ENCODE measurements around the gene KCND1.

DNA sequence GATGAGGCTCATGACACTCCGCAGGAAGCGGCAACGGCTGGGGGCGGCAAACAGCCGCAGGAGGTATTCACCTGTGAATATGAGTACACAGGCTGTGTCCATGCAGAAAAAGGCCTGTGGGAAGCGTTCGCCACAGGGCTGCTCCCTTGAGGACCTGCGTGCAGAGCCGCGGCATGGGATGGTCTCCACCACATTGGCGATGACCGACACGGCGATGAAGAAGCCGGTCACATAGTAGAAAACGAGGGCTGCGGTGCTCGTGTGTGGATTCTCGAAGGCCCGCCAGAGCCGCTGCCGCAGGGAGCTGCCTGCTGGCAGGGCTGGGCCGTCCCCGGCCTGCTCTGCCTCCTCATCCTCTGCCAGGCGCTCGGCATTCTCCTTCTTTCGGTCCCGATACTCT, 2.2 kb downstream of the KCND1 start:
- TF ChIP-seq POLR2A (IDR thresholded peaks at IDR 0.05; ENCODE audit: low read length) (no peak), GATA1 (IDR thresholded peaks at IDR 0.05; ENCODE audit: low read depth, low read length) (no peak)
